H1 (cell line): Measurements from ENCODE around the gene KCND3. TPM values are rescaled to one million over a fixed set of nuclear protein-coding genes. Genes with fewer than 3 reads are reported as not detected.

ENCODE experiments used
- CEBPB ChIP-seq: IDR thresholded peaks from 2 replicates; pipeline ENCODE4 v1.6.1; 2012; ENCODE audit warnings: low read depth, low read length
- CHD7 ChIP-seq: fragments of 300-600 bp; sonication (generic); IDR thresholded peaks from 2 replicates; pipeline ENCODE4 v1.7.1; 2012; ENCODE audit warnings: low read length, moderate library complexity, mild to moderate bottlenecking, inconsistent platforms; ENCODE audit not compliant: insufficient replicate concordance
- CTCF ChIP-seq, 3 experiments: IDR thresholded peaks; 1 replicate in 2 of 3; 2 replicates in 1 of 3; pipeline versions ENCODE4 v1.5.1 to v1.6.1; 2011; ENCODE audit warnings: low read length in 3 of 3, mild to moderate bottlenecking in 3 of 3, inconsistent platforms in 2 of 3, low read depth in 1 of 3, moderate library complexity in 1 of 3; ENCODE audit not compliant: insufficient read depth in 1 of 3; ENCODE audit errors: control extremely low read depth in 1 of 3
- HDAC6 ChIP-seq: IDR thresholded peaks from one replicate; pipeline ENCODE4 v1.7.1; 2012; ENCODE audit warnings: low read depth, mild to moderate bottlenecking, inconsistent platforms, low read length, moderate library complexity
- KDM1A ChIP-seq: fragments of 200-600, 300-600 bp; sonication (generic); IDR thresholded peaks from 2 replicates; pipeline ENCODE4 v1.7.1; 2016; ENCODE audit warnings: mild to moderate bottlenecking, low read length, borderline replicate concordance
- PHF8 ChIP-seq: fragments of 200-600 bp; sonication (generic); conservative IDR thresholded peaks from 2 replicates; pipeline ENCODE4 v1.7.1; 2012; ENCODE audit warnings: low read depth, mild to moderate bottlenecking, inconsistent platforms, low read length, moderate library complexity
- RFX5 ChIP-seq: IDR thresholded peaks from 2 replicates; pipeline ENCODE4 v1.6.1; 2011; ENCODE audit warnings: low read depth, low read length, improper control_type of control experiment, borderline replicate concordance
- SIRT6 ChIP-seq: IDR thresholded peaks from one replicate; pipeline ENCODE4 v1.7.1; 2012; ENCODE audit warnings: low read length, inconsistent platforms
- SP2 ChIP-seq: IDR thresholded peaks from 2 replicates; pipeline ENCODE4 v1.6.1; 2012; ENCODE audit warnings: mild to moderate bottlenecking, low read length, inconsistent platforms
- SP4 ChIP-seq: IDR thresholded peaks from 2 replicates; pipeline ENCODE4 v1.6.1; 2012; ENCODE audit warnings: low read length, inconsistent platforms
- polyA plus RNA-seq, 7 experiments: library from polyadenylated mRNA; depleted of rRNA in 3 of 7; stranded (reverse) in 5 of 7; unstranded in 2 of 7; fragments of >200 nt in 5 of 7; fragments of 200-250 nt in 2 of 7; gene quantifications; 1 replicate in 5 of 7; 2 replicates in 1 of 7; 4 replicates in 1 of 7; pipeline versions ENCODE4 v1.2.1 to v1.2.3, GENCODE V29; 2011 to 2013; ENCODE audit warnings: missing spikeins in 2 of 7, mixed read lengths in 2 of 7
- total RNA-seq: library from RNA; stranded (reverse); fragmentation: NEBNext Ultra II Directional; extraction: Animal tissue kit (Norgen Biotek cat#: 25700); gene quantifications from 2 replicates; pipeline ENCODE4 v1.2.1, GENCODE V29; 2021

The KCND3 gene
- total and polyA plus RNA-seq, 2 of the 8 experiments (the other 6 are each of a cell fraction or from before 2014, with no cell fraction given) = 0.14 to 0.48 TPM

GRCh38 chr1:111747282-111747734 is 242.2 kb downstream of the KCND3 start (continued):
- TF ChIP-seq CHD7 = no peak
- no peak for TF ChIP-seq SP4
- TF ChIP-seq RFX5 = peak; percentile 55; the same call in 1 of the 2 replicates
- TF ChIP-seq HDAC6 = no peak
- peak; percentile 17; the same call in 1 of the 2 replicates for TF ChIP-seq CEBPB
- TF ChIP-seq SIRT6 = no peak
- no peak for TF ChIP-seq SP2
- TF ChIP-seq KDM1A = peak; percentile 97
- TF ChIP-seq CTCF (IDR thresholded peaks at IDR 0.05; ENCODE audit: control extremely low read depth in 1 of 3, insufficient read depth in 1 of 3, low read depth in 1 of 3, low read length in 3 of 3) = peak; percentile 71 to 98 (median 98)
- no peak for TF ChIP-seq PHF8
